GM12878 (cell line): ENCODE data around the gene DDX5. TPM values are rescaled to one million over a fixed set of nuclear protein-coding genes. Genes with fewer than 3 reads are reported as not detected.

ENCODE experiments used
- ATAC-seq: fragments of 200-7000 bp; cut with Tn5 transposase; 3 replicates; pipeline ENCODE4 v1.9.1; 2020; ENCODE audit warnings: mild to moderate bottlenecking, moderate library complexity
- BruUV-seq: library from RNA; stranded (reverse); fragments of 400-500 nt; replicated peaks from 2 replicates; lab custom pipeline; 2021; lab: Mats Ljungman, UMichigan
- CTCF ChIA-PET: fragments of 300-600 bp; sonication (Branson Sonifier 250); formaldehyde crosslinking; extraction: SDS; loops from one replicate; lab custom pipeline; 2021; ENCODE audit warnings: inconsistent platforms; lab: Yijun Ruan, JAX
- POLR2A ChIA-PET: fragments of 350-600 bp; formaldehyde crosslinking; extraction: SDS; loops from one replicate; lab custom pipeline; 2021; ENCODE audit warnings: inconsistent platforms; lab: Charles Lee
- RAD21 ChIA-PET: fragments of 300-600 bp; sonication (Branson Sonifier 250); formaldehyde crosslinking; loops from one replicate; lab custom pipeline; 2023; ENCODE audit warnings: antibody characterized with exemption; ENCODE audit not compliant: unreplicated experiment; lab: Charles Lee
- SMC1A ChIA-PET: fragments of 300-600 bp; sonication (Branson Sonifier 250); formaldehyde crosslinking; loops from one replicate; lab custom pipeline; 2023; ENCODE audit not compliant: unreplicated experiment, uncharacterized antibody; lab: Charles Lee
- DNase-seq: peaks from one replicate; pipeline ENCODE4 v3.0.0-alpha.2; 2011; ENCODE audit warnings: low read depth, low spot score
- FAIRE-seq: peaks from 3 replicates; lab custom pipeline; 2011; peaks lifted over from hg19 to GRCh38; lab: Jason Lieb, UNC
- H2AFZ ChIP-seq: 2 replicates; pipeline ENCODE4 v1.6.0; 2011; ENCODE audit warnings: low read depth, low read length, control low read depth; ENCODE audit not compliant: control insufficient read depth
- H3K27ac ChIP-seq: 2 replicates; pipeline ENCODE4 v1.5.1; 2011; ENCODE audit warnings: control low read depth; ENCODE audit not compliant: control insufficient read depth, insufficient read depth
- H3K27me3 ChIP-seq, 2 experiments: replicated peaks in 1 of 2; 2 replicates each; pipeline versions ENCODE4 v1.6.0 to v1.6.1; 2011; ENCODE audit warnings: low read length in 1 of 2; ENCODE audit not compliant: control insufficient read depth in 2 of 2, insufficient read depth in 2 of 2
- H3K36me3 ChIP-seq, 2 experiments: 2 replicates each; pipeline ENCODE4 v1.5.1; 2011; ENCODE audit warnings: low read length in 1 of 2; ENCODE audit not compliant: control insufficient read depth in 2 of 2, insufficient read depth in 2 of 2
- H3K4me1 ChIP-seq: 2 replicates; pipeline ENCODE4 v1.6.1; 2011; ENCODE audit warnings: mild to moderate bottlenecking, low read length, moderate library complexity, mixed read lengths; ENCODE audit not compliant: control insufficient read depth, insufficient read depth
- H3K4me2 ChIP-seq: 2 replicates; pipeline ENCODE4 v1.6.0; 2011; ENCODE audit warnings: control low read depth; ENCODE audit not compliant: control insufficient read depth, insufficient read depth
- H3K4me3 ChIP-seq: fragments of 200-600 bp; sonication (generic); 2 replicates; pipeline ENCODE4 v1.5.1; 2016
- H3K79me2 ChIP-seq: 2 replicates; pipeline ENCODE4 v1.6.0; 2011; ENCODE audit warnings: low read length; ENCODE audit not compliant: control insufficient read depth, insufficient read depth
- H3K9ac ChIP-seq: 2 replicates; pipeline ENCODE4 v1.8.0; 2011; ENCODE audit warnings: low read length, control low read depth, mixed read lengths; ENCODE audit not compliant: control insufficient read depth, insufficient read depth
- H3K9me3 ChIP-seq: replicated peaks from 3 replicates; pipeline ENCODE4 v1.5.1; 2011; ENCODE audit warnings: mild to moderate bottlenecking, low read length; ENCODE audit not compliant: control insufficient read depth, insufficient read depth
- H4K20me1 ChIP-seq: 2 replicates; pipeline ENCODE4 v1.6.0; 2011; ENCODE audit not compliant: control insufficient read depth, insufficient read depth
- BCL11A ChIP-seq: IDR thresholded peaks from 2 replicates; pipeline ENCODE4 v1.6.1; 2011; ENCODE audit warnings: low read depth, low read length
- CTCF ChIP-seq, 3 experiments: IDR thresholded peaks in 2 of 3; conservative IDR thresholded peaks in 1 of 3; 2 replicates each; pipeline ENCODE4 v1.5.1; 2011; ENCODE audit warnings: low read depth in 3 of 3, low read length in 3 of 3, mild to moderate bottlenecking in 3 of 3, control low read depth in 2 of 3, moderate library complexity in 2 of 3, inconsistent platforms in 1 of 3, mixed read lengths in 1 of 3; ENCODE audit not compliant: control insufficient read depth in 2 of 3, insufficient read depth in 1 of 3; ENCODE audit errors: extremely low read depth in 1 of 3
- EZH2 ChIP-seq: IDR thresholded peaks from 2 replicates; pipeline ENCODE4 v1.6.1; 2012; ENCODE audit warnings: low read depth, mild to moderate bottlenecking, control low read depth, inconsistent platforms, low read length, borderline replicate concordance; ENCODE audit not compliant: control insufficient read depth
- IRF4 ChIP-seq: IDR thresholded peaks from 2 replicates; pipeline ENCODE4 v1.6.1; 2011; ENCODE audit warnings: low read depth, low read length
- MYC ChIP-seq: IDR thresholded peaks from 2 replicates; pipeline ENCODE4 v1.6.1; 2011; ENCODE audit warnings: mild to moderate bottlenecking, low read length, moderate library complexity, inconsistent platforms; ENCODE audit not compliant: insufficient read depth, insufficient replicate concordance, insufficient read length, severe bottlenecking
- RB1 ChIP-seq: fragments of 450-650 bp; formaldehyde crosslinking; IDR thresholded peaks from 2 replicates; pipeline ENCODE4 v1.6.1; 2017; ENCODE audit warnings: mild to moderate bottlenecking, borderline replicate concordance
- SIN3A ChIP-seq: IDR thresholded peaks from 2 replicates; pipeline ENCODE4 v1.6.1; 2012; ENCODE audit warnings: low read depth, low read length, improper control_type of control experiment
- SMC3 ChIP-seq: IDR thresholded peaks from 2 replicates; pipeline ENCODE4 v1.6.1; 2011; ENCODE audit warnings: low read length, improper control_type of control experiment, borderline replicate concordance
- USF1 ChIP-seq: IDR thresholded peaks from 2 replicates; pipeline ENCODE4 v1.6.1; 2011; ENCODE audit warnings: borderline replicate concordance, low read depth, mild to moderate bottlenecking, moderate library complexity, mixed read lengths, low read length; ENCODE audit not compliant: insufficient read depth; ENCODE audit errors: extremely low read length
- WGBS: methylation state at CpG from one replicate; pipeline ENCODE4 v1.1.6; 2016; ENCODE audit warnings: low lambda C conversion rate; ENCODE audit not compliant: insufficient replicate concordance, insufficient coverage; ENCODE audit errors: missing lambda C conversion rate; 5-methylcytosine and 5-hydroxymethylcytosine counted together
- in situ Hi-C: fragments of 300-500 bp; cut with MboI; formaldehyde crosslinking; loops from 9 replicates; pipeline ENCODE4 v1.14.3; 2018; ENCODE audit warnings: mixed read lengths
- intact Hi-C: fragments of 100-400 bp; cut with micrococcal nuclease; formaldehyde crosslinking; loops from one replicate; pipeline ENCODE4 v1.14.2; 2022; ENCODE audit not compliant: unreplicated experiment
- polyA plus RNA-seq, 11 experiments: library from polyadenylated mRNA; depleted of rRNA in 4 of 11; unstranded in 6 of 11; stranded (reverse) in 5 of 11; fragments of >200 nt; fragmentation: Nextera tagmentation in 4 of 11; fragmentation: Illumina TruSeq in 1 of 11; extraction: Ambion mirVana in 4 of 11; extraction: Trizol in 1 of 11; gene quantifications; 1 replicate in 1 of 11; 2 replicates in 10 of 11; pipeline versions ENCODE4 v1.2.1 to v1.2.3, GENCODE V29; 2011 to 2016; ENCODE audit warnings: inconsistent platforms in 2 of 11, missing spikeins in 2 of 11, low read depth in 1 of 11
- total RNA-seq, 4 experiments: library from RNA; depleted of rRNA in 3 of 4; stranded (reverse); fragments of >200 nt in 3 of 4; fragmentation: Illumina TruSeq in 1 of 4; extraction: Trizol in 1 of 4; gene quantifications; 2 replicates each; pipeline versions ENCODE4 v1.2.1 to v1.2.3, GENCODE V29; 2013 to 2021

Gene DDX5
- total and polyA plus RNA-seq, 10 of the 15 experiments (the other 5 are each of a cell fraction or from before 2014, with no cell fraction given) = 257 to 1,423 (median 719) TPM

- TF ChIP-seq MYC = no peak
- no peak for TF ChIP-seq SIN3A
- TF ChIP-seq EZH2 = no peak
These were observed 29.3 kb upstream of the DDX5 start (continued) for GRCh38 chr17:64535357-64535756.

DNA sequence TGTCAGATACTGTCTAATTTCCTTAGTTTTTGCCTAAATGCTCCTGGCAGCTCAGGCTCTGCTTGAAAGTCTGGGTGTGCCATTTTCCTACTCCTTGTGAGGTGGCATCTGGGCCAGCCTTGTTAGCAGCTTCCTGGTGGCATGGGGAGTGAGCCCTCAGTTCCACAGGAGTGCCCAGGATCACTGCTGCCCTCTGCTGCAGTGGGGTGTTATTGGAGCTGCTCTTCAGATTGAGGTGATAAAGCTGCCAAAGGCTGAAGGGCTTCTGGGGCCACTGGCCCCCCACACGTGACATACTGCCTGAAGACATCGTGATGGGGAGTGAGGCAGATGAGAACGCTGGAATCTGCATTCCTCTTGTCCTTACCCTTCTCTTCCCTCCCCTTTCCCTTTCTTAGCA lies 28.1 kb upstream of the DDX5 start:
- SMC1A ChIA-PET = interaction anchor here (0.6 to 1.4 kb wide), 6 partner anchors 14 to 753 kb away, joined by 3 to 5 read pairs (median 4); no protein-coding TSS in a partner anchor
- Histone ChIP-seq H3K4me2 (no peak overlapping the region), H3K27me3 (no peaks in the 10 kb centered on the region), H3K9me3 (no peaks in the 10 kb centered on the region), H3K9ac (no peak overlapping the region), H3K4me1 (no peaks in the 10 kb centered on the region), H3K79me2 (no peaks in the 10 kb centered on the region), H4K20me1 (no peaks in the 10 kb centered on the region), H2AFZ (no peak overlapping the region), H3K4me3 (no peak overlapping the region), H3K27ac (no peak overlapping the region), H3K36me3 (peaks cover 13 to 49% of the 10 kb centered on the region in 2 experiments)
- RAD21 ChIA-PET = interaction anchor here (1.1 kb wide), 1 partner anchor 115 kb away, joined by 6 read pairs; no protein-coding TSS in a partner anchor
- in situ Hi-C loops = no loop called here
- POLR2A ChIA-PET = interaction anchor here (1.0 to 1.6 kb wide), 2 partner anchors 18 to 41 kb away, joined by 3 to 6 read pairs; no protein-coding TSS in a partner anchor
- intact Hi-C loops = no loop called here
- no peak for FAIRE-seq
- DNase-seq = no peak
- CTCF ChIA-PET = interaction anchor here (0.6 to 2.5 kb wide), 7 partner anchors 19 to 115 kb away, joined by 3 to 9 read pairs (median 5); no protein-coding TSS in a partner anchor
- TF ChIP-seq SMC3 = peak; percentile 19; the same call in 1 of the 2 replicates
- TF ChIP-seq BCL11A = no peak
- no peak for TF ChIP-seq USF1
- TF ChIP-seq IRF4 = no peak
- no peak for TF ChIP-seq RB1
- peak in 2 of 3 experiments; percentile 25 to 31; a peak in 2 of 6 replicates for TF ChIP-seq CTCF (IDR thresholded peaks at IDR 0.05 in 2 of 3, conservative IDR thresholded peaks at IDR 0.05 in 1 of 3; ENCODE audit: control insufficient read depth in 2 of 3, extremely low read depth in 1 of 3, insufficient read depth in 1 of 3, low read depth in 3 of 3, low read length in 3 of 3)
- peak; percentile 57 for ATAC-seq
- 97% methylated on average over 3 of the region's 3 CpGs for WGBS
- BruUV-seq = no TSS peak
